ENCODE data around the gene NOVA1. TPM values are rescaled to one million over a fixed set of nuclear protein-coding genes. Genes with fewer than 3 reads are reported as not detected.

The NOVA1 gene
- total and polyA plus RNA-seq, 2 donors (not counting 3 experiments of a cell fraction or from before 2014, with no cell fraction given) = 2.7 to 3.3 TPM

- Histone ChIP-seq H3K9me1 (replicated peaks; ENCODE audit: control insufficient read depth, extremely low read depth, insufficient read depth, low read length) (no peaks in the 10 kb centered on the region), H3K4me3 (replicated peaks in 1 of 3; ENCODE audit: insufficient read depth in 1 of 3, low read depth in 1 of 3, low read length in 3 of 3) (no peak overlapping the region), H3K27ac (ENCODE audit: insufficient read depth, low read depth, low read length) (no peak overlapping the region), H3K4me2 (ENCODE audit: insufficient read depth, low read length) (no peak overlapping the region), H3K9ac (replicated peaks; ENCODE audit: extremely low read depth, insufficient read depth, low read length) (no peak overlapping the region), H3K36me3 (ENCODE audit: control insufficient read depth in 2 of 2, extremely low read depth in 1 of 2, insufficient read depth in 2 of 2, low read length in 2 of 2) (no peaks in the 10 kb centered on the region), H3K27me3 (ENCODE audit: control insufficient read depth in 2 of 2, insufficient read depth in 2 of 2, low read length in 2 of 2) (peaks cover 6 to 14% of the 10 kb centered on the region in 2 experiments), H4K20me1 (replicated peaks; ENCODE audit: control insufficient read depth, extremely low read depth, insufficient read depth, low read length) (no peaks in the 10 kb centered on the region), H3K9me3 (replicated peaks; ENCODE audit: control insufficient read depth, insufficient read depth, low read length) (no peaks in the 10 kb centered on the region), H3K79me2 (ENCODE audit: control insufficient read depth, insufficient read depth, low read length) (no peaks in the 10 kb centered on the region), H3K4me1 (ENCODE audit: control insufficient read depth, extremely low read depth, insufficient read depth, low read length) (peaks cover 5% of the 10 kb centered on the region), H2AFZ (ENCODE audit: low read depth, low read length) (no peak overlapping the region)
- dilution Hi-C loops (cut with MboI; ENCODE audit: extremely low pct_ligation_motif_present, low sequenced_read_pairs) (no loop called here), intact Hi-C loops (cut with micrococcal nuclease) (loop anchor here (5.0 to 10.0 kb wide), 3 partner anchors 322 to 930 kb away; no protein-coding TSS in a partner anchor)
- no TSS peak for BruUV-seq (replicated peaks)
- FAIRE-seq = no peak
- no peak for DNase-seq (ENCODE audit: low read depth, low spot score)
- POLR2A ChIA-PET = no interaction called here
- TF ChIP-seq FOS (IDR thresholded peaks at IDR 0.05; ENCODE audit: borderline replicate concordance, insufficient read depth, low read length) (no peak), POLR2A (IDR thresholded peaks at IDR 0.05; ENCODE audit: low read depth, low read length) (no peak), EZH2 (IDR thresholded peaks at IDR 0.05; ENCODE audit: borderline replicate concordance, low read depth, low read length, severe bottlenecking) (no peak), JUN (IDR thresholded peaks at IDR 0.05; ENCODE audit: borderline replicate concordance, insufficient read depth, insufficient read length, low read depth) (no peak), CTCF (IDR thresholded peaks at IDR 0.05; ENCODE audit: extremely low read depth in 1 of 2, insufficient read depth in 1 of 2, low read depth in 1 of 2, low read length in 2 of 2) (no peak), GATA2 (IDR thresholded peaks at IDR 0.05; ENCODE audit: insufficient read depth, insufficient read length, low read depth, low read length) (no peak), MYC (IDR thresholded peaks at IDR 0.05; ENCODE audit: low read depth, low read length) (no peak), MAX (IDR thresholded peaks at IDR 0.05; ENCODE audit: insufficient read depth, insufficient read length) (no peak), POLR2AphosphoS5 (IDR thresholded peaks at IDR 0.05; ENCODE audit: insufficient read depth, low read depth, low read length) (no peak)
- CTCF ChIA-PET = interaction anchor here (0.7 to 1.2 kb wide), 2 partner anchors 13 to 17 kb away, joined by 3 read pairs; no protein-coding TSS in a partner anchor
These were observed 2.9 kb downstream of the NOVA1 start for GRCh38 chr14:26594756-26595545.

All from endothelial cell of umbilical vein (primary cell).